GM23248 (cell line): ENCODE measurements around the gene ACTR10. TPM values are rescaled to one million over a fixed set of nuclear protein-coding genes. Genes with fewer than 3 reads are reported as not detected.

Experiments used
- DNase-seq: peaks from one replicate; pipeline ENCODE4 v3.0.0-alpha.2; 2015
- H2AFZ ChIP-seq: fragments of 200-600 bp; sonication (generic); 2 replicates; pipeline ENCODE4 v1.6.1; 2016; ENCODE audit warnings: antibody characterized with exemption
- H3F3A ChIP-seq: fragments of 200-600 bp; sonication (generic); 2 replicates; pipeline ENCODE4 v1.6.1; 2016; ENCODE audit warnings: mild to moderate bottlenecking, antibody characterized with exemption, mixed run types; ENCODE audit not compliant: insufficient read depth
- H3K27ac ChIP-seq: fragments of 200-600 bp; sonication (generic); 2 replicates; pipeline ENCODE4 v1.5.1; 2016; ENCODE audit warnings: mild to moderate bottlenecking
- H3K27me3 ChIP-seq: fragments of 200-600 bp; sonication (generic); replicated peaks from 2 replicates; pipeline ENCODE4 v1.6.1; 2016; ENCODE audit warnings: mild to moderate bottlenecking; ENCODE audit not compliant: insufficient read depth
- H3K36me3 ChIP-seq: fragments of 200-600 bp; sonication (generic); 2 replicates; pipeline ENCODE4 v1.6.1; 2016; ENCODE audit warnings: low read depth, mild to moderate bottlenecking
- H3K4me1 ChIP-seq: fragments of 200-600 bp; sonication (generic); 2 replicates; pipeline ENCODE4 v1.6.1; 2016; ENCODE audit warnings: mild to moderate bottlenecking; ENCODE audit not compliant: insufficient read depth
- H3K4me2 ChIP-seq: fragments of 200-600 bp; sonication (generic); one replicate; pipeline ENCODE4 v1.6.1; 2016; ENCODE audit warnings: mild to moderate bottlenecking; ENCODE audit not compliant: unreplicated experiment
- H3K4me3 ChIP-seq: fragments of 200-600 bp; sonication (generic); 2 replicates; pipeline ENCODE4 v1.5.1; 2016; ENCODE audit warnings: mild to moderate bottlenecking
- H3K79me2 ChIP-seq: fragments of 200-600 bp; sonication (generic); 2 replicates; pipeline ENCODE4 v1.6.1; 2016; ENCODE audit warnings: mild to moderate bottlenecking; ENCODE audit not compliant: insufficient read depth
- H3K9ac ChIP-seq: fragments of 200-600 bp; sonication (generic); 2 replicates; pipeline ENCODE4 v1.6.1; 2016; ENCODE audit warnings: mild to moderate bottlenecking
- H3K9me2 ChIP-seq: fragments of 200-600 bp; sonication (generic); 2 replicates; pipeline ENCODE4 v1.6.1; 2016; ENCODE audit warnings: mixed run types, mild to moderate bottlenecking, moderate library complexity; ENCODE audit not compliant: insufficient read depth
- H3K9me3 ChIP-seq: fragments of 200-600 bp; sonication (generic); one replicate; pipeline ENCODE4 v1.6.1; 2017; ENCODE audit warnings: low read depth
- H4K20me1 ChIP-seq: fragments of 200-600 bp; sonication (generic); 2 replicates; pipeline ENCODE4 v1.6.0; 2016; ENCODE audit not compliant: insufficient read depth
- EZH2 ChIP-seq: fragments of 200-600 bp; sonication (generic); IDR thresholded peaks from 2 replicates; pipeline ENCODE4 v1.6.1; 2018; ENCODE audit warnings: antibody characterized with exemption, mild to moderate bottlenecking; ENCODE audit not compliant: insufficient read depth, poor library complexity, severe bottlenecking
- EZH2phosphoT487 ChIP-seq: fragments of 200-600 bp; sonication (generic); IDR thresholded peaks from 2 replicates; pipeline ENCODE4 v1.6.1; 2018; ENCODE audit warnings: antibody characterized with exemption, moderate library complexity, mild to moderate bottlenecking, low read depth; ENCODE audit not compliant: insufficient read depth
- WGBS, 2 experiments: methylation state at CpG; one replicate each; pipeline ENCODE4 v1.1.6; 2015 to 2017; ENCODE audit warnings: low lambda C conversion rate in 2 of 2, low coverage in 1 of 2; ENCODE audit errors: missing lambda C conversion rate in 2 of 2; 5-methylcytosine and 5-hydroxymethylcytosine counted together
- in situ Hi-C: fragments of 300-500 bp; cut with MboI; formaldehyde crosslinking; loops from 2 replicates; pipeline ENCODE4 v1.15.0; 2020
- polyA plus RNA-seq: library from polyadenylated mRNA; unstranded; fragments of >200 nt; fragmentation: Nextera tagmentation; extraction: Ambion mirVana; gene quantifications from 2 replicates; pipeline ENCODE4 v1.2.1, GENCODE V29; 2016
- total RNA-seq: library from RNA; depleted of rRNA; stranded (reverse); fragments of >200 nt; shearing (Covaris generic); gene quantifications from 2 replicates; pipeline ENCODE4 v1.2.3, GENCODE V29; 2014

Gene ACTR10
- total and polyA plus RNA-seq, 2 experiments from 2014 or later = 69.9 to 188 TPM

- no peak for TF ChIP-seq EZH2phosphoT487
- no peak for TF ChIP-seq EZH2
- H3K4me2 ChIP-seq = peak within 1 kb of the TSS; percentile 87
- H3K27ac ChIP-seq = no peak within 1 kb of the TSS
- no peaks in the 10 kb centered on the region for H3K79me2 ChIP-seq
- H3K9me3 ChIP-seq = no peaks in the 10 kb centered on the region
- DNase-seq = peak; percentile 91
- no peaks in the 10 kb centered on the region for H3F3A ChIP-seq
- peak within 1 kb of the TSS; percentile 85 for H3K4me3 ChIP-seq
- no peaks in the 10 kb centered on the region for H3K36me3 ChIP-seq
- 0 out of 2 replicates have a peak, but pooled peaks cover 5% of the 10 kb centered on the region for H3K4me1 ChIP-seq
- peaks cover 7% of the 10 kb centered on the region; the same call in 1 of the 2 replicates for H3K27me3 ChIP-seq
- no peaks in the 10 kb centered on the region for H4K20me1 ChIP-seq
- H2AFZ ChIP-seq = peak within 1 kb of the TSS; percentile 94
- in situ Hi-C loops = no loop called here
- no peaks in the 10 kb centered on the region for H3K9me2 ChIP-seq
- 1% methylated on average over 41 to 64 of the region's 70 CpGs for WGBS, 2 experiments
- H3K9ac ChIP-seq = peak within 1 kb of the TSS; percentile 68
These were observed 47.7 kb upstream of the ACTR10 start, which contains the start of gene ARMH4 for GRCh38 chr14:58152014-58152857. Gene ARMH4, minus strand, starts transcription at chr14:58152213. Its CDS starts 12,855 bp downstream, at chr14:58139358.

DNA sequence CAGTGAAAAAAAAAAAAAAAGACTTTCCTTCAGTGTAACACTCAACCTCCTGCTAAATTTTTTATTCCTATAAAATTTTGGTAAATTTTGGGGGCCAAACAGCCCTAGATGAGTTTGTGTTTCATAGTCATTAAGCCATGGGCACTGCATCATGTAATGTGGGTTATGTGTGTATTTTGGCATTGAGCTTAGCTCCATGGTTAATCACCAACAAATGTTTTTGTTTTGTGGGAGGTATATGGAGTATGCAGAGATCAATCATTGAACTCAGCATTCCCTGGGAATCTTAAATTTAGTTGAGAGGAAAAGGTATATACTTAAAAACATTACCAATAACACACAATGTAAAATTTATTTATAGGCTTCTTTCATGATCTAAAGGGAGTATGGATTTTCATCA, 39.4 kb upstream of the ACTR10 start:
- Histone ChIP-seq H3K4me3 (no peak overlapping the region), H3K27me3 (peaks cover 16% of the 10 kb centered on the region; the same call in 1 of the 2 replicates), H3K4me2 (no peak overlapping the region), H3K9ac (no peak overlapping the region), H3K9me3 (no peaks in the 10 kb centered on the region), H4K20me1 (no peaks in the 10 kb centered on the region), H3K36me3 (no peaks in the 10 kb centered on the region), H2AFZ (no peak overlapping the region), H3K79me2 (no peaks in the 10 kb centered on the region), H3K9me2 (no peaks in the 10 kb centered on the region), H3K4me1 (no peaks in the 10 kb centered on the region), H3K27ac (no peak overlapping the region), H3F3A (no peaks in the 10 kb centered on the region)
- no peak for TF ChIP-seq EZH2phosphoT487
- TF ChIP-seq EZH2 = no peak
- in situ Hi-C loops = no loop called here
- no peak for DNase-seq

- no peaks in the 10 kb centered on the region for H3K27me3 ChIP-seq
- 0 out of 2 replicates have a peak overlapping the region, but pooled peaks have one; percentile 21 for H2AFZ ChIP-seq
- peaks cover 14% of the 10 kb centered on the region for H3F3A ChIP-seq
- no peaks in the 10 kb centered on the region for H3K9me3 ChIP-seq
- peak overlapping the region; percentile 20 for H3K4me2 ChIP-seq
- in situ Hi-C loops = no loop called here
- peak; percentile 81 for DNase-seq
- no peaks in the 10 kb centered on the region for H3K79me2 ChIP-seq
- TF ChIP-seq EZH2phosphoT487 (no peak), EZH2 (no peak)
- 15 to 22% methylated on average over 10 of the region's 10 CpGs for WGBS, 2 experiments
- no peaks in the 10 kb centered on the region for H4K20me1 ChIP-seq
- no peaks in the 10 kb centered on the region for H3K36me3 ChIP-seq
- H3K9ac ChIP-seq = no peak overlapping the region
- H3K27ac ChIP-seq = peak overlapping the region; percentile 46; the same call in 1 of the 2 replicates
- H3K9me2 ChIP-seq = no peaks in the 10 kb centered on the region
- H3K4me1 ChIP-seq = peaks cover 13% of the 10 kb centered on the region
- no peak overlapping the region for H3K4me3 ChIP-seq
These were observed 33.7 kb upstream of the ACTR10 start for GRCh38 chr14:58166005-58166983.

GRCh38 chr14:58167057-58167456, 32.9 kb upstream of the ACTR10 start:
- H3K36me3 ChIP-seq = no peaks in the 10 kb centered on the region
- in situ Hi-C loops = no loop called here
- no peak overlapping the region for H2AFZ ChIP-seq
- no peak overlapping the region for H3K9ac ChIP-seq
- no peaks in the 10 kb centered on the region for H3K9me2 ChIP-seq
- no peaks in the 10 kb centered on the region for H3K9me3 ChIP-seq
- no peak overlapping the region for H3K4me2 ChIP-seq
- no peak for TF ChIP-seq EZH2
- no peak for TF ChIP-seq EZH2phosphoT487
- H3K79me2 ChIP-seq = no peaks in the 10 kb centered on the region
- no peaks in the 10 kb centered on the region for H3K27me3 ChIP-seq
- peaks cover 14% of the 10 kb centered on the region for H3F3A ChIP-seq
- peak; percentile 1 for DNase-seq
- H3K27ac ChIP-seq = no peak overlapping the region
- no peak overlapping the region for H3K4me3 ChIP-seq
- H4K20me1 ChIP-seq = no peaks in the 10 kb centered on the region
- H3K4me1 ChIP-seq = peaks cover 13% of the 10 kb centered on the region
- WGBS, 2 experiments = 7 to 14% methylated on average over 1 of the region's 1 CpG
